Peyer's patch (tissue), 4 donors: Measurements from ENCODE around the gene CYP4F11. TPM values are rescaled to one million over a fixed set of nuclear protein-coding genes. Genes with fewer than 3 reads are reported as not detected.
A peak's percentile ranks its signal among the peaks of the same experiment; 100 is the strongest.
"Not testable (repeated sequence)": the region's sequence is repeated elsewhere in the genome, so short reads cannot be mapped to it uniquely, and the experiment has no call there.

Experiments used
- DNase-seq, 3 donors: peaks; one replicate each; pipeline ENCODE4 v3.0.0-alpha.2; 2017 to 2019
- H3K27ac ChIP-seq, 4 donors: fragments of 200-600 bp; sonication (generic); one replicate each; pipeline ENCODE4 v1.5.1; 2016 to 2019
- H3K27me3 ChIP-seq, 2 donors: fragments of 200-600 bp; sonication (generic); one replicate each; pipeline ENCODE4 v1.5.1; 2019
- H3K36me3 ChIP-seq, 3 donors: fragments of 200-600 bp; sonication (generic); one replicate each; pipeline ENCODE4 v1.5.1; 2016 to 2019
- H3K4me1 ChIP-seq, 4 donors: fragments of 200-600 bp; sonication (generic); one replicate each; pipeline ENCODE4 v1.5.1; 2016 to 2019
- H3K4me3 ChIP-seq, 4 donors: fragments of 200-600 bp; sonication (generic); 1 replicate in 3 of 4; 2 replicates in 1 of 4; pipeline ENCODE4 v1.5.1; 2016 to 2019; ENCODE audit warnings: mild to moderate bottlenecking in 1 of 4
- H3K9me3 ChIP-seq, 4 donors: fragments of 200-600 bp; sonication (generic); one replicate each; pipeline ENCODE4 v1.5.1; 2016 to 2019; ENCODE audit warnings: mild to moderate bottlenecking in 1 of 4
- POLR2A ChIP-seq, 2 donors: fragments of 450-650 bp; IDR thresholded peaks; one replicate each; pipeline ENCODE4 v1.5.1; 2017; ENCODE audit warnings: antibody characterized with exemption in 2 of 2, mild to moderate bottlenecking in 2 of 2, moderate library complexity in 2 of 2
- total RNA-seq, 4 donors: library from RNA; depleted of rRNA; stranded (reverse); fragments of >200 nt; gene quantifications; one replicate each; pipeline ENCODE4 v1.1.0, GENCODE V29; 2016
- TF ChIP-seq, protein P1 (sequence below), 6 experiments: fragments of 450-650 bp in 4 of 6; fragments of 200-600 bp in 2 of 6; sonication (generic) in 1 of 6; IDR thresholded peaks; one replicate each; pipeline ENCODE4 v1.5.1; 2017 to 2019; ENCODE audit warnings: antibody characterized with exemption in 6 of 6, mild to moderate bottlenecking in 3 of 6, moderate library complexity in 1 of 6

The CYP4F11 gene
- total RNA-seq, 4 donors from 2014 or later, result 42.0 to 65.3 (median 49.5) TPM; not detected in 1

GRCh38 chr19:15915109-15915508 lies 19.2 kb downstream of the CYP4F11 start:
- DNase-seq, result no peak
- Histone ChIP-seq H3K4me3 (no peak overlapping the region), H3K4me1 (no peaks in the 10 kb centered on the region), H3K36me3 (peaks cover 0 to 17% (median 0%) of the 10 kb centered on the region in 3 donors), H3K9me3 (peaks cover 0 to 7% (median 1%) of the 10 kb centered on the region in 4 donors), H3K27me3 (no peaks in the 10 kb centered on the region), H3K27ac (no peak overlapping the region)
- TF ChIP-seq, protein P1, sequence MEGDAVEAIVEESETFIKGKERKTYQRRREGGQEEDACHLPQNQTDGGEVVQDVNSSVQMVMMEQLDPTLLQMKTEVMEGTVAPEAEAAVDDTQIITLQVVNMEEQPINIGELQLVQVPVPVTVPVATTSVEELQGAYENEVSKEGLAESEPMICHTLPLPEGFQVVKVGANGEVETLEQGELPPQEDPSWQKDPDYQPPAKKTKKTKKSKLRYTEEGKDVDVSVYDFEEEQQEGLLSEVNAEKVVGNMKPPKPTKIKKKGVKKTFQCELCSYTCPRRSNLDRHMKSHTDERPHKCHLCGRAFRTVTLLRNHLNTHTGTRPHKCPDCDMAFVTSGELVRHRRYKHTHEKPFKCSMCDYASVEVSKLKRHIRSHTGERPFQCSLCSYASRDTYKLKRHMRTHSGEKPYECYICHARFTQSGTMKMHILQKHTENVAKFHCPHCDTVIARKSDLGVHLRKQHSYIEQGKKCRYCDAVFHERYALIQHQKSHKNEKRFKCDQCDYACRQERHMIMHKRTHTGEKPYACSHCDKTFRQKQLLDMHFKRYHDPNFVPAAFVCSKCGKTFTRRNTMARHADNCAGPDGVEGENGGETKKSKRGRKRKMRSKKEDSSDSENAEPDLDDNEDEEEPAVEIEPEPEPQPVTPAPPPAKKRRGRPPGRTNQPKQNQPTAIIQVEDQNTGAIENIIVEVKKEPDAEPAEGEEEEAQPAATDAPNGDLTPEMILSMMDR (IDR thresholded peaks at IDR 0.05), result no peak
- TF ChIP-seq POLR2A (IDR thresholded peaks at IDR 0.05), result no peak

- Histone ChIP-seq H3K27ac (no peak overlapping the region), H3K4me1 (no peaks in the 10 kb centered on the region), H3K9me3 (peaks cover 0 to 7% (median 1%) of the 10 kb centered on the region in 4 donors), H3K36me3 (peaks cover 0 to 17% (median 0%) of the 10 kb centered on the region in 3 donors), H3K4me3 (no peak overlapping the region), H3K27me3 (no peaks in the 10 kb centered on the region)
- TF ChIP-seq POLR2A (IDR thresholded peaks at IDR 0.05), result no peak
- TF ChIP-seq, protein P1 (IDR thresholded peaks at IDR 0.05), result no peak
- no peak for DNase-seq
Observed at GRCh38 chr19:15913830-15914229, 20.5 kb downstream of the CYP4F11 start.

DNA sequence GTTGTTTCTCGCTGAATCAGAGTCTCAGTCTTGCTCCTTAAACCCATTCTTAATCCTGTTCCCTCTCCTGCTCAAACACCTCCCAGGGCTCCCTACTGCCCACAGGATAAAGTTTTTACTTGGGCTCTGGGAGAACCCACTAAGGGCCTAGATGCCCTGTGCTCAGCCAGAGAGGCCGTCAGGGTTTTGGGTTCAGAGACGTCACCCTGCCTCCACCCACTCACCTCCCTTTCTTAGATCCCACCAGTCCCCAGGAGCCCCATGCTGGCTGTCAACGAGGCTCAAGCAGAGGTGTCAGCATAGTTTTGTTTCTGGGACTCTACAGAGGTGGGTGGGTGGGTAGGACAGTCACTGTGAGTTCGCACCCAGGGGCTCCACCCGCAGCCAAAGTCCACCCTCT lies 20.9 kb downstream of the CYP4F11 start:
- no peak for TF ChIP-seq POLR2A (IDR thresholded peaks at IDR 0.05)
- TF ChIP-seq, protein P1 (IDR thresholded peaks at IDR 0.05), result no peak
- H3K27me3 ChIP-seq, result no peaks in the 10 kb centered on the region

DNA sequence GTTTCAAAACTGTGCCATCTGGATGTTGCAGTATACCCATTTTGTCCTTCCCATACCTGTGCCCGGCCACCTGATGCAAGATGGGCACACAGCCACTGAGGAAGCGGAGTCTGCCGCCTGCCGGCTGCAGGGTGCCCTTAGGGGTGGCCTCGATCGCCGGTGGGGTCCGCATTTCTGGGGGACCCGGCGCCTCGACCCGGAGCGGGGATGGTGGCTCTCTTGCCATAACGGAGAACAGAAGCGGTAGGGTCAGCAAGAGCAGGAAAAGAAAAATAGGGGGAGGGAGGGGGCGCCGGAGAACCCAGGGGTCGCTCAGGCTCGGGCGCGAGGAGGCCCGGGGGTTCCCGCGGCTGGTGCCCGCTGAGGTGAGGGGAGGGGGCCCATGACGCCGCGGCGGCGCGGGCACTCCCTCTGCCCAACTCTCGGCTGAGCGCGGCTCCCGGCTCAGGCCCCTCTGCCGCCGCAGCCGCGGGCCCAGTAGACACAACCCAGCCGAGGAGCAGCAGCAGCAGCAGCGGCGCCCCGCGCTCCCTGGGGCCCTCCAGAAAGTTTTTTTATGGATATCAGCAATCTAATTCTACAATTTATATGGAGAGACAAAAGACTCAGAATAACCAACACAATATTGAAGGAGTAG lies 22.6 kb downstream of the CYP4F11 start:
- DNase-seq, result peak in 1 of 3 donors; percentile 45
- no peak overlapping the region for H3K4me3 ChIP-seq
- H3K4me1 ChIP-seq, result no peaks in the 10 kb centered on the region
- H3K36me3 ChIP-seq, result peaks cover 0 to 9% (median 0%) of the 10 kb centered on the region in 3 donors
- no peaks in the 10 kb centered on the region for H3K27me3 ChIP-seq
- TF ChIP-seq POLR2A (IDR thresholded peaks at IDR 0.05), result no peak
- TF ChIP-seq, protein P1 (IDR thresholded peaks at IDR 0.05), result no peak
- peaks cover 0 to 7% (median 1%) of the 10 kb centered on the region in 4 donors for H3K9me3 ChIP-seq
- no peak overlapping the region for H3K27ac ChIP-seq

More for the DNA sequence above, 20.9 kb downstream of the CYP4F11 start:
- H3K4me1 ChIP-seq, result no peaks in the 10 kb centered on the region
- peaks cover 0 to 13% (median 0%) of the 10 kb centered on the region in 3 donors for H3K36me3 ChIP-seq
- H3K9me3 ChIP-seq, result peaks cover 0 to 7% (median 1%) of the 10 kb centered on the region in 4 donors
- no peak overlapping the region for H3K4me3 ChIP-seq
- no peak overlapping the region for H3K27ac ChIP-seq
- DNase-seq, result no peak

- Histone ChIP-seq H3K27ac (no peak overlapping the region), H3K27me3 (no peaks in the 10 kb centered on the region), H3K36me3 (no peaks in the 10 kb centered on the region), H3K4me3 (no peak overlapping the region), H3K4me1 (no peaks in the 10 kb centered on the region), H3K9me3 (no peaks in the 10 kb centered on the region)
- TF ChIP-seq, protein P1 (IDR thresholded peaks at IDR 0.05), result no peak
- no peak for DNase-seq
Observed at GRCh38 chr19:15905026-15905425, 29.3 kb downstream of the CYP4F11 start.

- DNase-seq, H3K27me3 ChIP-seq, H3K27ac ChIP-seq, H3K9me3 ChIP-seq, H3K4me3 ChIP-seq, H3K36me3 ChIP-seq, H3K4me1 ChIP-seq: not testable (repeated sequence)
Observed at GRCh38 chr19:15902898-15903297, 31.4 kb downstream of the CYP4F11 start.
